GOT3 (cell line): ENCODE measurements around the gene PIGV.

Experiments used
- DNase-seq: peaks from one replicate; lab custom pipeline; 2025; ENCODE audit warnings: mixed read lengths; lab: John Stamatoyannopoulos, UW

The PIGV gene

GRCh38 chr1:26787706-26788514, at the start of gene PIGV:
Gene PIGV, plus strand, starts transcription at chr1:26787950. Its CDS starts 2,866 bp downstream, at chr1:26790816.
- peak; percentile 77 for DNase-seq

DNA sequence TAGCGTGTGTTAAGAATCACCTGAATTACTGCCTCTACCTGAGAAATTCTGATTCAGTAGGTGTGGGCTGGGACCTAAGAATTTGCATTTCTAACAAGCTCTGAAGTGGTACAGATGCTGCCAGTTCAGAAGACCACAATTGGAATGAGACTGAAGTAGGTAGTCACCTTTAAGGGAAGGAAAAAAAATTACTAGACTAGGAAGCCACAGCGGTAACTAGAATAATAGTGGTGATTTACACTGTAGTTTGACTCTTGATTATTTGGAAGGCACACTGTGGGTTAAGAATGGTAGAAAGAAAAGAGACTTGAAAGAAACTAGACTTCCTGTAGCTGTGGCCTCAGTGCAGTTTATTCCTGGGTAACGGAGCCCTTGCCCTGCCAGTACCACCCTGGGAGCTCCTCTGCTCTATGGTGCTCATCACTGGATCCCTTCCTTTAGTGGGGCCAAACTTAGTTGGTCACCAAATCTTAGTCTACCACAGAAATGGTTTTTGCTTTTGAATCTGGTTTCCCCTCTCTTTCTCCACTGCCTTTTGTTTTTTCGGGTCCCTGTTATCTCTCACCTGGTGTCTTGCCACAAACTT, 48.3 kb upstream of the PIGV start:
- DNase-seq = no peak

- no peak for DNase-seq
Observed at GRCh38 chr1:26740023-26740634, 47.6 kb upstream of the PIGV start.

DNA sequence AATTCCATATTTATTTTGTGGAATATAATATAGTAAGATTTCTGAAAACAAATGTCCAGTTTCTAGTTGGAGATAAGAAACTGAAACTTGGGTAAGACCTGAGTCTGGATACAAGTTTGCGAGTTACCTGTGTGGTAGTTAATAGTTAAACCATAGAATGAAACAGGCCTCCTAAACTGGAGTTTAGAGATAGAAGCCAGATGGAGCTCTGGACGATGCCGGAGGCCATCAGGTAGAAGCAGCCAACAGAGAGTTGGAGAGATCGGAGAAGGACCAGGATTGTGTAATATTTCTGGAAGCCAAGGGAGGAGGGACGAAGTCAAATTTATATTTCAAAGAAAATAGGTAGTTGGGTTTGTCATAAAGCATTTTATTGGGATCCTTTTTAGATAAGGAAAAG, 46.8 kb upstream of the PIGV start:
- DNase-seq = no peak

DNA sequence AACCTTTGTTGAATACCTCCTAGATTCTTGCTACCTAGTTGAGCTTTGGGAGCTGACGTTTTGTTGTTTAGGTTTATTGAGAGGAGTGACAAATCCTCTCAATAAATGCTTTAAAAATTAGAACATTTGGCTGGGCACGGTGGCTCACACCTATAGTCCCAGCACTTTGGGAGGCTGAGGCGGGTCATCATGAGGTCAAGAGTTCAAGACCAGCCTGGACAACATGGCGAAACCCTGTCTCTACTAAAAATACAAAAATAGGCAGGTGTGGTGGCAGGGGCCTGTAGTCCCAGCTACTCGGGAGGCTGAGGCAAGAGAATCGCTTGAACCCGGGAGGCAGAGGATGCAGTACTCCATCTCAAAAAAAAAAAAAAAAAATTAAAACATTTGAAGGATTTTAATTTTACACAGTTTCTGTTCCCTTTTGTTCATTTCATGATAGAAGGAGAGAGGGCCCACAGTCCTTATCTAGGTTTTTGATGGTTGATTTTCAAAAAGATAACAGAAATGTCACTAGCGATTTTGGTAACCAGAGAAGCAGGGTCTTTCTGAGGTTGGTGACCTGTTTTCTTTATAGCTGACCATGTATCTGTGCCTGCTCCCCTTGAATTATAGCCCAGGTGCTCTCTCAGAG, 44.2 kb upstream of the PIGV start:
- no peak for DNase-seq

- DNase-seq = no peak
Observed at GRCh38 chr1:26744075-26744959, 43.4 kb upstream of the PIGV start.

DNA sequence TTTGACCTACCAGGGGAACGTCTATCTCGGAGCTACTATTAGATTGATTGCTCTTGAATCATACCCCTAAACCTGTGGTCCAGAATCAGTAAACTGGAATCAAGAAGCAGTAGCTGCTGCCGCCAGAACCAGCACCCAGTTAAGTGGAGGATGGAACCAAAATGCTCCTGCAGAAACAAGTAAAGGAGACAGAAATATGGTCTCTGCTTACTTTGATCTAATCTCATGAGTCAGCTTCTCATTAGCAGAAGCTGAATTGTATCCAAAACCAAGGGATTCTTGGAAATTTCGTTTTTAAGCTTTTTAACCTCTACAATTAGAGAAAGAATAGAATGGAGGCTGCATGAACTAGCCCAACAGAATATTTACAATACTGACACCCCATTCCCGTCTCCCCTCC, 42.6 kb upstream of the PIGV start:
- no peak for DNase-seq

DNA sequence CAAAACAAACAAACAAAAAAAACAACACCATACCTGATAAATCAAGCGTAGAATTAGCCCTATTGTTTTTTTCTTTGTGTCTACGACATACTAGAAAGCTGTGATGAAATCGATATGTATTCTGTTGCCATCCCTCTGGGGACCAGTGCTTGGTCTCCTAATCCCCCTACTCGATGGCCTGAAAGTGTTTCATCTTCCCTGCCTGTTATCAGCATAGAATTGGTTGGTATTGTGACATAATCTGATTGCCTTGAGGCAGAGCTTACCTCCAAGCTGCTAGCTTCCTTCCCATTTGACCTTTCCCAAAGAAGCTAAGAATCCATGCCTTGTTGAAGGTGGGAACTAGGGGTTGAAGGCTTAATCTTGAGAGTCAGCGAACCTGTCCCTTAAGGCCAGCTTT, 40.7 kb upstream of the PIGV start:
- no peak for DNase-seq

- no peak for DNase-seq
Observed at GRCh38 chr1:26748351-26748750, 39.4 kb upstream of the PIGV start.

DNA sequence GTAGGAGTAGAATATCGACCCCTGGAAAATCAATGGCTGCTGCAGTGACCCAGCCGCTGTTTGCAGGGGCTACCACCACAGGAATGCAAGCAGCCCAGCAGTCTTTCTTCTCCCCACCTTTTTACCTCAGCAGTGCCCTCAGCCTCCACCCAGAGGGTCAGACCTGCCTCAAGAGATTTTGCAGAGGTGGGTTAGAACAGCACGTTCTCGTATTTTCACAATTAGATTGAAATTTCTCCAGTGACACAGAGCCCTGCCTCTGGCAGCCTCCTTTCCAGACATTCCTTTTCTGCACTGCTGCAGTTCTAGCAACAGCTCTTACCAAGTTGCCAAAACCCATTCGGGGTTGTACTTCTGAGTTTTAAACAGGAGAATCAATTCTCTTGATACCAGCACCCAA, 38.3 kb upstream of the PIGV start:
- no peak for DNase-seq

- no peak for DNase-seq
Observed at GRCh38 chr1:26750428-26750827, 37.3 kb upstream of the PIGV start.

GRCh38 chr1:26752519-26752918, 35.2 kb upstream of the PIGV start:
- no peak for DNase-seq

DNA sequence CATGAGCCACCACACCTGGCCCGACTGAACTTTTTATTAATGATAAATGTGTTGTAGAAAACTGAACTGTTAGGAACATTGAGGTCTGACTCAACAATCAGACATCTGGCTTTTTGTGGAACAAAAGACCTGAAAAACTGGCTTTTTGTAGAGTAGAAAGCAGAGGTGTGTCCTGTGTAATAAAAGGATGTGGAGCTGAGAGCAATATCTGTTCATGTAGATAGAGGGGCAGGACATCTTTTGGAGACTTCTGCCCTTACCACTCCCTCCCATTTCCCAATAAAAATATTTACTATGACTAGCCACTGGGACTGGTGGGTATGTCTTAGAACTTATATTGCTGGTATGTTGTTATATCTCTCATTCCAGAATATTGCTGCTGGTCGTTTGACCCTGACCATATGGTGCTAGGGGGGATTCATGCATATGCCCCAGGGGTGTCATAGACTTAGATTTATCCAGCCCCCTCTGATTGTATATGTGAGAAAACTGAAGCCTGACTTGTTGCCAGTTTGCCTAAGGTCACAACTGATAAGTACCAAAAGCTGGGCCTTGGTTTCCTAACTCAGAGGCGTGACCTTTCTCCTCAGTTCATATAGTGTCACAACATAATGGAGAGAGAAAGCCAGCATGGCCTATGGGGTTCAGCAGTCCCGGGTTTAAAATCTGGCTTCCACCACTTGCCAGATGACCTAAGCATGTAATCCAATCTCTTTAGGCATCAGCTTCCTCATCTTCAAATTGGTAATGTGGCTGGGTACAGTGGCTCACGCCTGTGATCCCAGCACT, 33.5 kb upstream of the PIGV start:
- DNase-seq = no peak

DNA sequence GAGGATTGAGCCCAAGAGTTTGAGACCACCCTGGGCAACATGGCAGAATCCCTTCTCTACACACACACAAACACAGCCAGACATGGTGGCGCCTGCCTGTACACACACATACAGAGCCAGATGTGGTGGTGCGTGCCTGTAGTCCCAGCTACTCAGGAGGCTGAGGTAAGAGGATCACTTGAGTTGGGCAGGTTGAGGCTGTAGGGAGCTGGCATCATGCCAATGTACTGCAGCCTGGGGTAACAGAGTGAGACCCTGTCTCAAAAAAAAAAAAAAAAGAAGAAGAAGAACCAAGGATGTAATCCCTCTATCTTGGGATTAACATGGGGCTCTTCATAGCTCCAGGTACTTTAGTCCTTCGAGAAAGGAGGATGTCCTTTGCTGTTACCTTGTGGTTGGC, 29.4 kb upstream of the PIGV start:
- no peak for DNase-seq

DNA sequence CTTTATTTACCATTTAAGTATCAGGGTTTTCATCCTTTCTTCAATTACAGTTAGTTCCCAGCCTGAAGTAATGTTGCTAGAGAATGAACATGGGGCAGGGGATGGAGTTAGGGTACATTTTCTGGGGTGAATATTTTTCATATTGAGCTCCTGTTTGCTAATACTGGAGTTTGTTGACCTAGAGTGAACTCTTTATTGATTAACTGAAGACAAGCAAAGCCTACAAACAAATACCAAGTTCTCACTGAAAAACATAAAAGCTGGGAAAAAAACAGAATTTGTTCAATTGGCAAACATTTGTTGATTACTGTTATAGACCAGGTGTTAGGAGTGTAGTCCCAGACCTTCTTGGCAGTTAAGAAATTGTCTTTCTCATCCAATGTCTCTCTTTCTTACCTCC, 28.2 kb upstream of the PIGV start:
- no peak for DNase-seq

DNA sequence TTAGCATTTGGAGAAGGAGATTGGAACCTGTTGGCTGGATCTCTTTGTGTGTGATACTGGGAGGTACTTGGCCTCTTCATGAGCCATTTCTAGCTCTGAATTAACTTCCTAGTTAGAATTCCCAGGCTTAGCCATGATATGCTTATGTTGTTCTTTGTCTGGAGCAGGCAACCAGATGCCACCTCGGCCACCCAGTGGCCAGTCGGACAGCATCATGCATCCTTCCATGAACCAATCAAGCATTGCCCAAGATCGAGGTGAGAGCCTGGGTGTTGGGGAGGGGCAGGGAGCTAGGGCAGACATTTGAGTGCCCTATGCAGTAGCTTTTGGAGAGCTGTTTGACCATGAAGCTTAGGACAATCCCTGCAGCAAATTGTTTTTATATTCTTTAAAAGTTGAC, 26.5 kb upstream of the PIGV start:
- DNase-seq = no peak

DNA sequence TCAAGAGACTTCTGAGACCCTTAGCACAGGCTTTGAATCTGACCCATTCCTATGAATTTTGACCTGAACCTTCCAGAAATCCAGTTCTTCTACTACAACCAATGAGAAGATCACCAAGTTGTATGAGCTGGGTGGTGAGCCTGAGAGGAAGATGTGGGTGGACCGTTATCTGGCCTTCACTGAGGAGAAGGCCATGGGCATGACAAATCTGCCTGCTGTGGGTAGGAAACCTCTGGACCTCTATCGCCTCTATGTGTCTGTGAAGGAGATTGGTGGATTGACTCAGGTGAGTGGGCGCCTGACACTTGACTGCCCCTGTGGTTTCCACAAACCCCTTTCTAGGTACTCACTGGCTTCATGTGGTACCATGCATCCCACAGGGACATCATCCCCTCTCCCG, 20.0 kb upstream of the PIGV start:
- no peak for DNase-seq

- DNase-seq = no peak
Observed at GRCh38 chr1:26768755-26769154, 19.0 kb upstream of the PIGV start.

DNA sequence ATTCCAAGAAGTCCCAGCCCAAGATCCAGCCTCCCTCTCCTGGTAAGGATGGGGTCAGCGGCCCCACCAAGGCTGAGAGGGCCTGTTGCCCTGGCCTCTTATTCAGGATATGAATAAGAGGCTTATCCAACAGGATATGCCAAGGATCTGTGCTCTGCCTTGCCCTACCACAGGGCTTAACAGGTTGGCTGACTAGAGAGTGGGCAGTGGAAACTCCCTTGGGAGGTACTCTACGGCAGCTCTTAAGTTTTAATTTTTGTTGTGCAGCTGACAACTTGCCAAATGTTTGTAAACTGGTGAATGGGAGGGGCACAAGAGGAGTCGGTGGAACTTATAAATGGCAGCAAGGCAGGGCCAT, 16.5 kb upstream of the PIGV start:
- DNase-seq = no peak

- DNase-seq = peak; percentile 88
Observed at GRCh38 chr1:26771643-26772321, 16.0 kb upstream of the PIGV start.

- no peak for DNase-seq
Observed at GRCh38 chr1:26772687-26773086, 15.1 kb upstream of the PIGV start.
